ENCODE measurements around the gene HOXA9.

Gene HOXA9

GRCh38 chr7:27115221-27116026, 49.9 kb downstream of the HOXA9 start:
- no peak for DNase-seq (ENCODE audit: extremely low spot score)
- POLR2A ChIA-PET: no interaction called here
- TF ChIP-seq, protein P1, sequence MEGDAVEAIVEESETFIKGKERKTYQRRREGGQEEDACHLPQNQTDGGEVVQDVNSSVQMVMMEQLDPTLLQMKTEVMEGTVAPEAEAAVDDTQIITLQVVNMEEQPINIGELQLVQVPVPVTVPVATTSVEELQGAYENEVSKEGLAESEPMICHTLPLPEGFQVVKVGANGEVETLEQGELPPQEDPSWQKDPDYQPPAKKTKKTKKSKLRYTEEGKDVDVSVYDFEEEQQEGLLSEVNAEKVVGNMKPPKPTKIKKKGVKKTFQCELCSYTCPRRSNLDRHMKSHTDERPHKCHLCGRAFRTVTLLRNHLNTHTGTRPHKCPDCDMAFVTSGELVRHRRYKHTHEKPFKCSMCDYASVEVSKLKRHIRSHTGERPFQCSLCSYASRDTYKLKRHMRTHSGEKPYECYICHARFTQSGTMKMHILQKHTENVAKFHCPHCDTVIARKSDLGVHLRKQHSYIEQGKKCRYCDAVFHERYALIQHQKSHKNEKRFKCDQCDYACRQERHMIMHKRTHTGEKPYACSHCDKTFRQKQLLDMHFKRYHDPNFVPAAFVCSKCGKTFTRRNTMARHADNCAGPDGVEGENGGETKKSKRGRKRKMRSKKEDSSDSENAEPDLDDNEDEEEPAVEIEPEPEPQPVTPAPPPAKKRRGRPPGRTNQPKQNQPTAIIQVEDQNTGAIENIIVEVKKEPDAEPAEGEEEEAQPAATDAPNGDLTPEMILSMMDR (IDR thresholded peaks at IDR 0.05; ENCODE audit: control extremely low read depth, extremely low read depth, low read depth, missing control alignments): no peak
- CTCF ChIA-PET: no interaction called here

- TF ChIP-seq, protein P1 (IDR thresholded peaks at IDR 0.05; ENCODE audit: control extremely low read depth, extremely low read depth, low read depth, missing control alignments): no peak
- CTCF ChIA-PET: no interaction called here
- DNase-seq (ENCODE audit: extremely low spot score): no peak
- POLR2A ChIA-PET: no interaction called here
Observed at GRCh38 chr7:27114881-27115220, 50.5 kb downstream of the HOXA9 start.

- TF ChIP-seq, protein P1 (IDR thresholded peaks at IDR 0.05; ENCODE audit: control extremely low read depth, extremely low read depth, low read depth, missing control alignments): no peak
- DNase-seq (ENCODE audit: extremely low spot score): no peak
- ChIA-PET CTCF (no interaction called here), POLR2A (no interaction called here)
Observed at GRCh38 chr7:27113991-27114769, 51.2 kb downstream of the HOXA9 start.

GRCh38 chr7:27112955-27113949, 52.1 kb downstream of the HOXA9 start:
- TF ChIP-seq, protein P1 (IDR thresholded peaks at IDR 0.05; ENCODE audit: control extremely low read depth, extremely low read depth, low read depth, missing control alignments): no peak
- DNase-seq (ENCODE audit: extremely low spot score): no peak
- CTCF ChIA-PET: no interaction called here
- POLR2A ChIA-PET: no interaction called here
